ENCODE results near the gene HOXD3. TPM values are rescaled to one million over a fixed set of nuclear protein-coding genes. Genes with fewer than 3 reads are reported as not detected.

The HOXD3 gene
- total and polyA plus RNA-seq, 2 of the 8 experiments (the other 6 are each of a cell fraction or from before 2014, with no cell fraction given) = not detected

DNA sequence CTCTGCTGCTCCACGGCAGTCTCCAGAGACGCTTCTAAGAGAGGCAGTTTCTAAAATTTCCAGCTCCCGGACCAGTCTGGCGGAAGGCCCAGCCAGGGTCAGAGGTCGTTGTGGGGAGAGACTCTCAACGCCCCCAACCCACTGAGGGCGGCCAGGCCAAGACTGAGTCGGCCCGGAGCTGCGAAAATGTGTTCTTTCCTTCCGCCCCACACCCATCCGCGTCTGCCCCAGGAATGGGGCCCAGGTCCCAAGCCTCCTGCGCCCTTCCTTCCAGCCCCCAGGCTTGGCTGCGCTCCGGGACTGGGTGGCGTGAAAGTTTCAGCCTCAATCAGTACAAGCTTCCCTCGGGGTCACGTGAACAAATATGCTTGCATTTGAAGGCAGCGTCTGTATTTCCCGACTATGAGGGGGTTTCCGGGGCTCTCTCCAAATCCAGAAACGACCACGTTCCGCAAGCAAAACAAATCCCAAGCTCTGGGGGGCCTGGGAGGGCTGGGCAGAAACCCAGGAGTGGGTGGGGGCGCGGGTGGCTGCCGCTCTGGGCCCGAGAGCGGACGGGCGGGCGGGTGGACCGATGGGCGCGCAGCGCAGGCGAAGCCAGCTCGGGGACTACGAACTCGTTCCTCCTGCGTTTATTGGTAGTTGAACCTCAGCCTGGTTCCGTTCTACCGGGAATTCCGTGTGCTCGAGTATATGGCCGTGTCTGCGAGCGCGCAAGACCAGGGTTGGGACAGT lies 3.3 kb downstream of the HOXD3 start (continued):
- TF ChIP-seq CHD7 (IDR thresholded peaks at IDR 0.05; ENCODE audit: insufficient replicate concordance, low read length) = no peak
- TF ChIP-seq USF2 (IDR thresholded peaks at IDR 0.05; ENCODE audit: low read length) = peak; percentile 50; the same call in 1 of the 2 replicates
- TF ChIP-seq, protein P1, sequence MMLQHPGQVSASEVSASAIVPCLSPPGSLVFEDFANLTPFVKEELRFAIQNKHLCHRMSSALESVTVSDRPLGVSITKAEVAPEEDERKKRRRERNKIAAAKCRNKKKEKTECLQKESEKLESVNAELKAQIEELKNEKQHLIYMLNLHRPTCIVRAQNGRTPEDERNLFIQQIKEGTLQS (IDR thresholded peaks at IDR 0.05; ENCODE audit: insufficient read depth, low read depth, low read length) = no peak
- peak; percentile 78 for TF ChIP-seq SUZ12 (IDR thresholded peaks at IDR 0.05; ENCODE audit: low read length)
- no peak for TF ChIP-seq SP4 (IDR thresholded peaks at IDR 0.05; ENCODE audit: low read length)
- no peak for TF ChIP-seq GABPA (IDR thresholded peaks at IDR 0.05; ENCODE audit: borderline replicate concordance, insufficient read depth, low read length)
- peak; percentile 33 for TF ChIP-seq CBX8 (IDR thresholded peaks at IDR 0.05; ENCODE audit: borderline replicate concordance, low read depth, low read length)
- no peak for TF ChIP-seq TAF1 (IDR thresholded peaks at IDR 0.05; ENCODE audit: low read depth, low read length)
- no peak for TF ChIP-seq SP2 (IDR thresholded peaks at IDR 0.05; ENCODE audit: low read length)
